H1 (cell line): Measurements from ENCODE around the gene TSPAN33. TPM values are rescaled to one million over a fixed set of nuclear protein-coding genes. Genes with fewer than 3 reads are reported as not detected.

Experiments used
- CTCF ChIA-PET: fragments of 300-600 bp; sonication (Branson Sonifier 250); formaldehyde crosslinking; loops from one replicate; lab custom pipeline; 2021; ENCODE audit not compliant: partially characterized antibody; lab: Charles Lee
- POLR2A ChIA-PET: fragments of 300-600 bp; sonication (Branson Sonifier 250); formaldehyde crosslinking; loops from one replicate; lab custom pipeline; 2021; ENCODE audit warnings: inconsistent platforms; ENCODE audit not compliant: partially characterized antibody; lab: Charles Lee
- DNase-seq, 2 experiments: peaks; one replicate each; pipeline versions ENCODE4 v3.0.0 to v3.0.0-alpha.2; 2010 to 2022; ENCODE audit warnings: low spot score in 2 of 2, low read depth in 1 of 2, mixed read lengths in 1 of 2
- FAIRE-seq: peaks from 2 replicates; lab custom pipeline; 2011; peaks lifted over from hg19 to GRCh38; lab: Jason Lieb, UNC
- H2AFZ ChIP-seq: 2 replicates; pipeline ENCODE4 v1.8.1; 2012; ENCODE audit warnings: low read length, inconsistent platforms
- H2AK5ac ChIP-seq: 2 replicates; pipeline ENCODE4 v1.6.1; 2013; ENCODE audit warnings: low read depth, low read length
- H2BK120ac ChIP-seq: replicated peaks from 2 replicates; pipeline ENCODE3; 2013; ENCODE audit warnings: low read depth, low read length, inconsistent platforms
- H2BK12ac ChIP-seq: 2 replicates; pipeline ENCODE4 v1.6.1; 2013; ENCODE audit warnings: low read depth, low read length
- H2BK15ac ChIP-seq: 2 replicates; pipeline ENCODE4 v1.6.1; 2013; ENCODE audit warnings: low read length
- H2BK20ac ChIP-seq: 2 replicates; pipeline ENCODE4 v1.6.1; 2013; ENCODE audit warnings: low read length
- H2BK5ac ChIP-seq: 2 replicates; pipeline ENCODE4 v1.6.1; 2013; ENCODE audit warnings: low read depth, low read length
- H3K14ac ChIP-seq: 2 replicates; pipeline ENCODE4 v1.6.1; 2013; ENCODE audit warnings: inconsistent platforms; ENCODE audit not compliant: insufficient read length
- H3K18ac ChIP-seq: 2 replicates; pipeline ENCODE4 v1.6.1; 2013; ENCODE audit warnings: low read length; ENCODE audit errors: extremely low read depth
- H3K23ac ChIP-seq: 2 replicates; pipeline ENCODE4 v1.6.1; 2013; ENCODE audit warnings: inconsistent platforms; ENCODE audit not compliant: insufficient read length
- H3K23me2 ChIP-seq: 2 replicates; pipeline ENCODE4 v1.6.1; 2013; ENCODE audit warnings: low read depth, low read length
- H3K27ac ChIP-seq: 2 replicates; pipeline ENCODE4 v1.6.1; 2011; ENCODE audit warnings: low read depth, low read length, inconsistent platforms
- H3K27me3 ChIP-seq, 4 experiments: replicated peaks in 1 of 4; 1 replicate in 1 of 4; 2 replicates in 3 of 4; pipeline versions ENCODE4 v1.6.1 to v1.8.1; 2011 to 2013; ENCODE audit warnings: low read length in 3 of 4, mild to moderate bottlenecking in 3 of 4, inconsistent platforms in 2 of 4, mixed read lengths in 2 of 4, moderate library complexity in 1 of 4; ENCODE audit not compliant: control insufficient read depth in 3 of 4, insufficient read depth in 3 of 4; ENCODE audit errors: extremely low read depth in 1 of 4
- H3K36me3 ChIP-seq, 4 experiments: 2 replicates each; pipeline versions ENCODE4 v1.6.1 to v1.8.1; 2011 to 2013; ENCODE audit warnings: mild to moderate bottlenecking in 4 of 4, low read length in 3 of 4, moderate library complexity in 2 of 4, control low read depth in 1 of 4, inconsistent platforms in 1 of 4; ENCODE audit not compliant: insufficient read depth in 4 of 4, control insufficient read depth in 2 of 4
- H3K4ac ChIP-seq: replicated peaks from 2 replicates; pipeline ENCODE3; 2013; ENCODE audit warnings: low read length, low read depth, mixed read lengths, inconsistent platforms; ENCODE audit not compliant: insufficient read length
- H3K4me1 ChIP-seq, 4 experiments: replicated peaks in 1 of 4; 1 replicate in 1 of 4; 2 replicates in 3 of 4; pipeline versions ENCODE4 v1.6.1 to v1.8.1; 2011 to 2013; ENCODE audit warnings: low read length in 3 of 4, inconsistent platforms in 2 of 4, mixed read lengths in 1 of 4; ENCODE audit not compliant: insufficient read depth in 4 of 4, control insufficient read depth in 3 of 4
- H3K4me2 ChIP-seq, 2 experiments: 2 replicates each; pipeline versions ENCODE4 v1.6.1 to v1.8.1; 2011 to 2013; ENCODE audit warnings: low read depth in 2 of 2, low read length in 2 of 2, control low read depth in 1 of 2, inconsistent platforms in 1 of 2, mild to moderate bottlenecking in 1 of 2; ENCODE audit not compliant: insufficient read depth in 1 of 2
- H3K4me3 ChIP-seq, 4 experiments: fragments of 200-600, 300-600 bp in 1 of 4; sonication (generic), shearing (Covaris generic), sonication (Bioruptor Twin) in 1 of 4; 2 replicates each; pipeline versions ENCODE4 v1.5.1 to v1.8.1; 2011 to 2016; ENCODE audit warnings: low read length in 4 of 4, low read depth in 3 of 4, control low read depth in 2 of 4, inconsistent platforms in 2 of 4, mild to moderate bottlenecking in 2 of 4, mixed read lengths in 1 of 4, moderate library complexity in 1 of 4; ENCODE audit not compliant: insufficient read depth in 2 of 4; ENCODE audit errors: extremely low read depth in 1 of 4
- H3K56ac ChIP-seq: replicated peaks from 2 replicates; pipeline ENCODE3; 2013; ENCODE audit warnings: low read depth, mild to moderate bottlenecking, mixed read lengths, low read length, inconsistent platforms; ENCODE audit not compliant: insufficient read length
- H3K79me1 ChIP-seq: 2 replicates; pipeline ENCODE4 v1.6.1; 2013; ENCODE audit warnings: low read depth, low read length, control low read depth
- H3K79me2 ChIP-seq, 2 experiments: 2 replicates each; pipeline versions ENCODE4 v1.6.1 to v1.8.1; 2012 to 2013; ENCODE audit warnings: low read length in 2 of 2, mild to moderate bottlenecking in 2 of 2, inconsistent platforms in 1 of 2; ENCODE audit not compliant: insufficient read depth in 2 of 2, control insufficient read depth in 1 of 2
- H3K9ac ChIP-seq, 4 experiments: replicated peaks in 1 of 4; 1 replicate in 1 of 4; 2 replicates in 3 of 4; pipeline versions ENCODE4 v1.6.1 to v1.8.1; 2011 to 2013; ENCODE audit warnings: low read depth in 3 of 4, low read length in 3 of 4, control low read depth in 2 of 4, mild to moderate bottlenecking in 2 of 4, moderate library complexity in 2 of 4, inconsistent platforms in 1 of 4; ENCODE audit errors: extremely low read depth in 1 of 4
- H3K9me3 ChIP-seq, 2 experiments: 2 replicates each; pipeline versions ENCODE4 v1.6.1 to v1.8.1; 2012 to 2013; ENCODE audit warnings: mild to moderate bottlenecking in 2 of 2, moderate library complexity in 2 of 2, control low read depth in 1 of 2, inconsistent platforms in 1 of 2, low read depth in 1 of 2, low read length in 1 of 2, mixed read lengths in 1 of 2; ENCODE audit not compliant: insufficient read depth in 2 of 2
- H4K20me1 ChIP-seq, 2 experiments: replicated peaks in 1 of 2; 2 replicates each; pipeline versions ENCODE3 to v1.8.1; 2011 to 2013; ENCODE audit warnings: inconsistent platforms in 2 of 2, low read length in 2 of 2, mild to moderate bottlenecking in 1 of 2; ENCODE audit not compliant: insufficient read depth in 2 of 2, control insufficient read depth in 1 of 2
- H4K5ac ChIP-seq: 2 replicates; pipeline ENCODE4 v1.6.1; 2013; ENCODE audit warnings: low read length, low read depth, mixed read lengths, inconsistent platforms; ENCODE audit not compliant: insufficient read length
- H4K8ac ChIP-seq: 2 replicates; pipeline ENCODE4 v1.8.0; 2013; ENCODE audit warnings: mild to moderate bottlenecking, moderate library complexity, low read length, inconsistent platforms; ENCODE audit not compliant: insufficient read depth; ENCODE audit errors: extremely low read depth
- H4K91ac ChIP-seq: replicated peaks from 2 replicates; pipeline ENCODE3; 2013; ENCODE audit warnings: low read length, mixed read lengths, inconsistent platforms; ENCODE audit not compliant: insufficient read length
- NANOG ChIP-seq: IDR thresholded peaks from 2 replicates; pipeline ENCODE4 v1.6.1; 2011; ENCODE audit warnings: low read length, low read depth, mild to moderate bottlenecking, inconsistent platforms; ENCODE audit not compliant: insufficient read depth, poor library complexity, severe bottlenecking
- RAD21 ChIP-seq, 2 experiments: IDR thresholded peaks in 1 of 2; conservative IDR thresholded peaks in 1 of 2; 2 replicates each; pipeline ENCODE4 v1.6.1; 2011; ENCODE audit warnings: low read depth in 2 of 2, low read length in 2 of 2, improper control_type of control experiment in 1 of 2, inconsistent platforms in 1 of 2, mild to moderate bottlenecking in 1 of 2, moderate library complexity in 1 of 2
- WGBS, 2 experiments: shearing (Covaris generic) in 1 of 2; methylation state at CpG; one replicate each; pipeline versions ENCODE4 v1.1.6 to v1.1.7; 2013 to 2015; ENCODE audit warnings: low lambda C conversion rate in 2 of 2, mixed read lengths in 2 of 2, inconsistent platforms in 1 of 2, low coverage in 1 of 2, missing lambda C conversion rate in 1 of 2; ENCODE audit not compliant: insufficient replicate concordance in 2 of 2, insufficient coverage in 1 of 2, insufficient read length in 1 of 2; ENCODE audit errors: extremely low coverage in 1 of 2, missing lambda C conversion rate in 1 of 2; 5-methylcytosine and 5-hydroxymethylcytosine counted together
- polyA plus RNA-seq, 7 experiments: library from polyadenylated mRNA; depleted of rRNA in 3 of 7; stranded (reverse) in 5 of 7; unstranded in 2 of 7; fragments of >200 nt in 5 of 7; fragments of 200-250 nt in 2 of 7; gene quantifications; 1 replicate in 5 of 7; 2 replicates in 1 of 7; 4 replicates in 1 of 7; pipeline versions ENCODE4 v1.2.1 to v1.2.3, GENCODE V29; 2011 to 2013; ENCODE audit warnings: missing spikeins in 2 of 7, mixed read lengths in 2 of 7
- total RNA-seq: library from RNA; stranded (reverse); fragmentation: NEBNext Ultra II Directional; extraction: Animal tissue kit (Norgen Biotek cat#: 25700); gene quantifications from 2 replicates; pipeline ENCODE4 v1.2.1, GENCODE V29; 2021

TSPAN33 gene
- total and polyA plus RNA-seq, 2 of the 8 experiments (the other 6 are each of a cell fraction or from before 2014, with no cell fraction given), result 42.8 to 47.1 TPM

DNA sequence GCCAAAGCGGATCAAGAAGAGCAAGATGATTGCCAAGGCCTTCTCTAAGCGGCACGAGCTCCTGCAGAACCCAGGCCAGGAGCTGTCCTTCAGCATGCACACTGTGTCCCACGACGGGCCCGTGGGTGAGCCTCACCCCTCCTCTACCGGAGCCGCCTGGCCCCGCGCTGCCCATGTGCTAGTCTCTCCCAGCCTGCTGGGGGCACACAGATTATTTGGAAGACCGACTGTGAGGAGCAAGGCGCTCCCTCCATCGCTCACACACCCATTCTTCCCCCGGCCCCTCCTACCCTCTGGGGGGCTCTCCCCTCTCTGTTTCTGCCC lies 66.4 kb downstream of the TSPAN33 start:
- Histone ChIP-seq H4K20me1 (peaks cover 0 to 9% of the 10 kb centered on the region in 2 experiments), H3K79me2 (no peaks in the 10 kb centered on the region), H3K4ac (no peak overlapping the region), H3K79me1 (no peaks in the 10 kb centered on the region), H4K8ac (no peak overlapping the region), H4K5ac (no peak overlapping the region), H2BK12ac (no peak overlapping the region), H2BK120ac (no peak overlapping the region), H3K23me2 (no peaks in the 10 kb centered on the region), H3K27me3 (no peaks in the 10 kb centered on the region), H2BK5ac (no peak overlapping the region; the same call in 1 of the 2 replicates), H3K4me3 (no peak overlapping the region), H2BK15ac (no peak overlapping the region), H4K91ac (no peak overlapping the region), H3K4me2 (no peak overlapping the region), H3K4me1 (no peaks in the 10 kb centered on the region), H3K9ac (no peak overlapping the region), H2AFZ (no peak overlapping the region), H3K36me3 (peaks cover 14 to 38% (median 27%) of the 10 kb centered on the region in 4 experiments), H2AK5ac (no peak overlapping the region), H3K27ac (no peak overlapping the region), H3K14ac (no peak overlapping the region), H3K9me3 (peaks cover 3 to 10% of the 10 kb centered on the region in 2 experiments; a peak in 2 of 4 replicates), H2BK20ac (no peak overlapping the region), H3K23ac (no peak overlapping the region), H3K18ac (no peak overlapping the region), H3K56ac (no peak overlapping the region)
- 96% methylated on average over 11 of the region's 14 CpGs; no CpG with 5 or more reads in 1 of the 2 experiments for WGBS, 2 experiments
- ChIA-PET POLR2A (interaction anchor here (0.7 to 1.6 kb wide), 8 partner anchors 10 to 100 kb away, joined by 3 to 5 read pairs (median 4); partner anchors contain the start of genes AHCYL2 and SMO), CTCF (interaction anchor here (0.8 to 10.6 kb wide), 29 partner anchors 7 to 393 kb away, joined by 3 to 258 read pairs (median 4); partner anchors contain the start of genes SMO and TNPO3)
- TF ChIP-seq RAD21 (IDR thresholded peaks at IDR 0.05 in 1 of 2, conservative IDR thresholded peaks at IDR 0.05 in 1 of 2; ENCODE audit: low read depth in 2 of 2, low read length in 2 of 2) (no peak), NANOG (no peak)
- DNase-seq (no peak), FAIRE-seq (no peak)
